K562 (cell line): ENCODE data around the gene SUMO3. TPM values are rescaled to one million over a fixed set of nuclear protein-coding genes. Genes with fewer than 3 reads are reported as not detected.

ENCODE experiments used
- ATAC-seq: fragments of 200-7000 bp; cut with Tn5 transposase; 3 replicates; pipeline ENCODE4 v1.9.1; 2020; ENCODE audit warnings: moderate library complexity
- BruUV-seq: library from RNA; stranded (reverse); fragments of 400-500 nt; replicated peaks from 2 replicates; lab custom pipeline; 2021; lab: Mats Ljungman, UMichigan
- CTCF ChIA-PET: fragments of 300-600 bp; formaldehyde crosslinking; extraction: SDS; loops from one replicate; lab custom pipeline; 2021; ENCODE audit warnings: low intra/inter-chr PET ratio; lab: Yijun Ruan, JAX
- POLR2A ChIA-PET: fragments of 300-600, 350-650 bp; sonication (Branson Sonifier 250); formaldehyde crosslinking; extraction: SDS; loops from one replicate; lab custom pipeline; 2021; ENCODE audit warnings: antibody characterized with exemption, inconsistent platforms; lab: Yijun Ruan, JAX
- DNase-seq, 4 experiments: peaks; one replicate each; pipeline versions ENCODE4 v3.0.0 to v3.0.0-alpha.2; 2011 to 2018; ENCODE audit warnings: low spot score in 3 of 4, mixed read lengths in 3 of 4; ENCODE audit errors: extremely low read depth in 1 of 4
- FAIRE-seq: peaks from 2 replicates; lab custom pipeline; 2011; peaks lifted over from hg19 to GRCh38; lab: Jason Lieb, UNC
- H2AFZ ChIP-seq: 2 replicates; pipeline ENCODE4 v1.6.0; 2011; ENCODE audit warnings: low read depth, low read length, control low read depth, inconsistent platforms
- H3K27ac ChIP-seq: fragments of 200-600 bp; 3 replicates; pipeline ENCODE4 v1.8.0; 2011; ENCODE audit warnings: low read depth, mild to moderate bottlenecking, control low read depth, inconsistent platforms, low read length, moderate library complexity, mixed read lengths; ENCODE audit errors: extremely low read depth
- H3K27me3 ChIP-seq, 2 experiments: fragments of 300-600 bp in 1 of 2; 2 replicates in 1 of 2; 3 replicates in 1 of 2; pipeline versions ENCODE4 v1.6.0 to v1.8.0; 2011; ENCODE audit warnings: inconsistent platforms in 2 of 2, low read length in 2 of 2, mild to moderate bottlenecking in 1 of 2, mixed read lengths in 1 of 2, moderate library complexity in 1 of 2; ENCODE audit not compliant: control insufficient read depth in 2 of 2, insufficient read depth in 2 of 2
- H3K36me3 ChIP-seq: fragments of 300-600 bp; 3 replicates; pipeline ENCODE4 v1.8.0; 2011; ENCODE audit warnings: mild to moderate bottlenecking, low read length, inconsistent platforms; ENCODE audit not compliant: control insufficient read depth, insufficient read depth
- H3K4me1 ChIP-seq, 2 experiments: fragments of 200-600 bp in 1 of 2; replicated peaks in 1 of 2; 2 replicates in 1 of 2; 3 replicates in 1 of 2; pipeline versions ENCODE4 v1.5.1 to v1.8.0; 2011; ENCODE audit warnings: inconsistent platforms in 2 of 2, low read length in 2 of 2, mild to moderate bottlenecking in 1 of 2, mixed read lengths in 1 of 2, moderate library complexity in 1 of 2; ENCODE audit not compliant: control insufficient read depth in 2 of 2, insufficient read depth in 2 of 2
- H3K4me2 ChIP-seq: 2 replicates; pipeline ENCODE4 v1.6.1; 2011; ENCODE audit warnings: low read length, control low read depth, inconsistent platforms, mixed read lengths; ENCODE audit not compliant: insufficient read depth
- H3K4me3 ChIP-seq: fragments of 200-600 bp; sonication (generic), shearing (Covaris generic); 2 replicates; pipeline ENCODE4 v1.5.1; 2016; ENCODE audit warnings: control low read depth, inconsistent platforms
- H3K79me2 ChIP-seq: fragments of 200-600 bp; 3 replicates; pipeline ENCODE4 v1.8.0; 2011; ENCODE audit warnings: low read length, inconsistent platforms; ENCODE audit not compliant: control insufficient read depth, insufficient read depth
- H3K9ac ChIP-seq, 2 experiments: 2 replicates each; pipeline versions ENCODE4 v1.6.0 to v1.6.1; 2011; ENCODE audit warnings: low read depth in 2 of 2, low read length in 2 of 2, control low read depth in 1 of 2, inconsistent platforms in 1 of 2, mild to moderate bottlenecking in 1 of 2, mixed read lengths in 1 of 2; ENCODE audit not compliant: insufficient read depth in 1 of 2
- H3K9me1 ChIP-seq: one replicate; pipeline ENCODE4 v1.6.0; 2011; ENCODE audit warnings: inconsistent platforms, mild to moderate bottlenecking, low read length, moderate library complexity; ENCODE audit not compliant: control insufficient read depth, insufficient read depth
- H3K9me3 ChIP-seq: replicated peaks from 2 replicates; pipeline ENCODE4 v1.5.1; 2011; ENCODE audit warnings: low read depth, low read length, inconsistent platforms; ENCODE audit not compliant: control insufficient read depth, insufficient read depth
- H4K20me1 ChIP-seq: replicated peaks from 2 replicates; pipeline ENCODE4 v1.6.1; 2011; ENCODE audit warnings: low read length, inconsistent platforms, mixed read lengths; ENCODE audit not compliant: control insufficient read depth, insufficient read depth
- CBX5 ChIP-seq: IDR thresholded peaks from 2 replicates; pipeline ENCODE4 v1.6.1; 2014; ENCODE audit warnings: low read depth, borderline replicate concordance
- CREBBP ChIP-seq: IDR thresholded peaks from one replicate; pipeline ENCODE4 v1.6.1; 2012; ENCODE audit warnings: low read depth, mild to moderate bottlenecking, control low read depth, inconsistent platforms, low read length
- E2F5 ChIP-seq: sonication (generic); formaldehyde crosslinking; IDR thresholded peaks from 2 replicates; pipeline ENCODE4 v1.8.0; 2022; ENCODE audit warnings: mild to moderate bottlenecking, missing genetic modification reagents
- MAFG ChIP-seq: fragments of 450-650 bp; conservative IDR thresholded peaks from 2 replicates; pipeline ENCODE4 v1.6.1; 2016; ENCODE audit warnings: missing genetic modification characterization, missing compliant biosample characterization
- THRB ChIP-seq: fragments of 450-650 bp; formaldehyde crosslinking; conservative IDR thresholded peaks from 2 replicates; pipeline ENCODE4 v1.4.0; 2022; ENCODE audit warnings: mild to moderate bottlenecking, missing genetic modification characterization
- ZBED1 ChIP-seq: IDR thresholded peaks from 2 replicates; pipeline ENCODE4 v1.6.1; 2014
- WGBS: fragments of 100-300 bp; shearing (Covaris generic); methylation state at CpG from one replicate; pipeline ENCODE4 v1.1.6; 2016; ENCODE audit warnings: low coverage, mixed read lengths; ENCODE audit not compliant: insufficient coverage; ENCODE audit errors: missing lambda C conversion rate; 5-methylcytosine and 5-hydroxymethylcytosine counted together
- in situ Hi-C: fragments of 300-500 bp; cut with MboI; formaldehyde crosslinking; loops from 4 replicates; pipeline ENCODE4 v1.15.0; 2018; ENCODE audit warnings: inconsistent platforms, mixed read lengths
- intact Hi-C: fragments of 100-400 bp; cut with micrococcal nuclease; formaldehyde crosslinking; loops from 2 replicates; pipeline ENCODE4 v1.14.2; 2022
- polyA plus RNA-seq, 8 experiments: library from polyadenylated mRNA; depleted of rRNA in 4 of 8; stranded (reverse) in 5 of 8; unstranded in 3 of 8; fragments of >200 nt; fragmentation: Nextera tagmentation in 2 of 8; fragmentation: Illumina TruSeq in 1 of 8; extraction: Ambion mirVana in 2 of 8; extraction: Trizol in 1 of 8; gene quantifications; 2 replicates each; pipeline versions ENCODE4 v1.2.1 to v1.2.3, GENCODE V29; 2011 to 2014; ENCODE audit warnings: inconsistent platforms in 1 of 8, missing spikeins in 1 of 8
- total RNA-seq, 7 experiments: library from RNA; depleted of rRNA in 6 of 7; stranded (reverse); fragments of >200 nt in 6 of 7; fragmentation: Illumina TruSeq in 2 of 7; extraction: Trizol in 2 of 7; gene quantifications; 2 replicates each; pipeline versions ENCODE4 v1.2.1 to v1.2.3, GENCODE V29; 2011 to 2021; ENCODE audit warnings: low replicate concordance in 1 of 7
- TF ChIP-seq, protein P1 (sequence below), 2 experiments: fragments of 450-650 bp; IDR thresholded peaks; 2 replicates each; pipeline ENCODE4 v1.6.1; 2016; ENCODE audit warnings: mild to moderate bottlenecking in 2 of 2, borderline replicate concordance in 1 of 2, low read depth in 1 of 2, moderate library complexity in 1 of 2
- TF ChIP-seq, protein P2 (sequence below), 2 experiments: fragments of 200-800 bp in 1 of 2; sonication (Bioruptor generic) in 1 of 2; sonication (generic) in 1 of 2; formaldehyde crosslinking in 1 of 2; IDR thresholded peaks in 1 of 2; conservative IDR thresholded peaks in 1 of 2; 2 replicates each; pipeline versions ENCODE4 v1.5.0 to v1.6.1; 2016 to 2020; ENCODE audit warnings: missing compliant biosample characterization in 1 of 2, missing genetic modification characterization in 1 of 2, missing genetic modification reagents in 1 of 2

The SUMO3 gene
- total and polyA plus RNA-seq, 9 of the 15 experiments (the other 6 are each of a cell fraction or from before 2014, with no cell fraction given): 13.9 to 143 (median 113) TPM

GRCh38 chr21:44836349-44836665 lies 18.4 kb upstream of the SUMO3 start:
- ChIA-PET POLR2A (no interaction called here), CTCF (no interaction called here)
- 6% methylated on average over 3 of the region's 3 CpGs for WGBS
- TF ChIP-seq CREBBP: no peak
- TF ChIP-seq THRB (CRISPR knock-in tag): 0 out of 2 replicates have a peak, but pooled peaks have one; percentile 32
- TF ChIP-seq, protein P1, sequence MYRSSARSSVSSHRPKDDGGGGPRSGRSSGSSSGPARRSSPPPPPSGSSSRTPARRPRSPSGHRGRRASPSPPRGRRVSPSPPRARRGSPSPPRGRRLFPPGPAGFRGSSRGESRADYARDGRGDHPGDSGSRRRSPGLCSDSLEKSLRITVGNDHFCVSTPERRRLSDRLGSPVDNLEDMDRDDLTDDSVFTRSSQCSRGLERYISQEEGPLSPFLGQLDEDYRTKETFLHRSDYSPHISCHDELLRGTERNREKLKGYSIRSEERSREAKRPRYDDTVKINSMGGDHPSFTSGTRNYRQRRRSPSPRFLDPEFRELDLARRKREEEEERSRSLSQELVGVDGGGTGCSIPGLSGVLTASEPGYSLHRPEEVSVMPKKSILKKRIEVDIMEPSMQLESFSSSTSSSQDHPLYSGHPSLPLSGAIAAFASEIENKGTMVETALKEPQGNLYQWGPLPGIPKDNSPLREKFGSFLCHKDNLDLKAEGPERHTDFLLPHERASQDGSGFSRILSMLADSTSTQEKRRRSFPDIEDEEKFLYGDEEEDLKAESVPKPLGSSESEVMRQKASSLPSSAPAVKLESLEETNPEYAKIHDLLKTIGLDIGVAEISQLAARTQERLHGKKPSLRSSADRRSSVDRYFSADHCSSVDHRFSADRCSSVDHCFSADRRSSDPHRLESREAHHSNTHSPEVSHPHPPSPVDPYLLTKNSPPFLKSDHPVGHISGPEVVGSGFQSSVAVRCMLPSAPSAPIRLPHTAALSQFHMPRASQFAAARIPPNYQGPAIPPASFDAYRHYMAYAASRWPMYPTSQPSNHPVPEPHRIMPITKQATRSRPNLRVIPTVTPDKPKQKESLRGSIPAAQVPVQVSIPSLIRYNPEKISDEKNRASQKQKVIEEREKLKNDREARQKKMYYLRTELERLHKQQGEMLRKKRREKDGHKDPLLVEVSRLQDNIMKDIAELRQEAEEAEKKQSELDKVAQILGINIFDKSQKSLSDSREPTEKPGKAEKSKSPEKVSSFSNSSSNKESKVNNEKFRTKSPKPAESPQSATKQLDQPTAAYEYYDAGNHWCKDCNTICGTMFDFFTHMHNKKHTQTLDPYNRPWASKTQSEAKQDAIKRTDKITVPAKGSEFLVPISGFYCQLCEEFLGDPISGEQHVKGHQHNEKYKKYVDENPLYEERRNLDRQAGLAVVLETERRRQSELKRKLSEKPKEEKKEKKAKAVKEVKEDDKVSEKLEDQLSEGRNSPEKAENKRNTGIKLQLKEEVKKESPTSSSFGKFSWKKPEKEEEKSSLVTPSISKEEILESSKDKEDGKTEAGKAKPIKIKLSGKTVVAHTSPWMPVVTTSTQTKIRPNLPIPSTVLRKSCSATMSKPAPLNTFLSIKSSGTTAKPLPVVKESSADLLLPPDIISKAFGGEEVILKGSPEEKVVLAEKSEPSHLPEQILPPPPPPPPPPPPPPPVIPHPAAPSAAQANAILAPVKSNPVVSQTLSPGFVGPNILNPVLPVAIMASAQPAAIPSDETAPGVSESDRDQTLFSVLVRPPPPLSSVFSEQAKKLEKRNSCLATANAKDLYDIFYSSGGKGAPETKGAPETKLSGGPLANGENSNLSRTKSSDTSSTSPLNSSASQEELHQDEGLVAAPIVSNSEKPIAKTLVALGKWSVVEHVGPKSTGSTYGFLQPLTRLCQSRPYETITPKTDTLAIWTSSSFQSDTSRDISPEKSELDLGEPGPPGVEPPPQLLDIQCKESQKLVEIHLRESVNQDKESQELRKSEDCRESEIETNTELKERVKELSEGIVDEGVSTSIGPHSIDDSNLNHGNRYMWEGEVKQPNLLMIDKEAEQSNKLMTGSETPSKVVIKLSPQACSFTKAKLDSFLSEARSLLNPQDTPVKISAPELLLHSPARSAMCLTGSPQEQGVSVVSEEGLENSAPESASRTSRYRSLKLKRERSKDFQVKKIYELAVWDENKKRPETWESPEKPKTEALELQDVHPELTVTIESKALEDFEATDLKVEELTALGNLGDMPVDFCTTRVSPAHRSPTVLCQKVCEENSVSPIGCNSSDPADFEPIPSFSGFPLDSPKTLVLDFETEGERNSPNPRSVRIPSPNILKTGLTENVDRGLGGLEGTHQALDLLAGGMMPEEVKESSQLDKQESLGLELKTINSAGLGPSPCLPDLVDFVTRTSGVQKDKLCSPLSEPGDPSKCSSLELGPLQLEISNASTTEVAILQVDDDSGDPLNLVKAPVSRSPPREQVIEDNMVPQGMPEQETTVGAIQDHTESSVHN (IDR thresholded peaks at IDR 0.05; ENCODE audit: borderline replicate concordance in 1 of 2, low read depth in 1 of 2): no peak
- no peak for TF ChIP-seq CBX5
- no peak for TF ChIP-seq ZBED1
- no peak for TF ChIP-seq E2F5
- no peak for TF ChIP-seq MAFG (tag)
- TF ChIP-seq, protein P2, sequence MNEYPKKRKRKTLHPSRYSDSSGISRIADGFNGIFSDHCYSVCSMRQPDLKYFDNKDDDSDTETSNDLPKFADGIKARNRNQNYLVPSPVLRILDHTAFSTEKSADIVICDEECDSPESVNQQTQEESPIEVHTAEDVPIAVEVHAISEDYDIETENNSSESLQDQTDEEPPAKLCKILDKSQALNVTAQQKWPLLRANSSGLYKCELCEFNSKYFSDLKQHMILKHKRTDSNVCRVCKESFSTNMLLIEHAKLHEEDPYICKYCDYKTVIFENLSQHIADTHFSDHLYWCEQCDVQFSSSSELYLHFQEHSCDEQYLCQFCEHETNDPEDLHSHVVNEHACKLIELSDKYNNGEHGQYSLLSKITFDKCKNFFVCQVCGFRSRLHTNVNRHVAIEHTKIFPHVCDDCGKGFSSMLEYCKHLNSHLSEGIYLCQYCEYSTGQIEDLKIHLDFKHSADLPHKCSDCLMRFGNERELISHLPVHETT (CRISPR knock-in tag; conservative IDR thresholded peaks at IDR 0.05 in 1 of 2, IDR thresholded peaks at IDR 0.05 in 1 of 2): no peak
- H3K27me3 ChIP-seq: peaks cover 7 to 17% of the 10 kb centered on the region in 2 experiments; a peak in 4 of 5 replicates
- no peaks in the 10 kb centered on the region for H3K36me3 ChIP-seq
- no TSS peak for BruUV-seq
- DNase-seq: no peak
- H3K4me1 ChIP-seq: peaks cover 23 to 48% of the 10 kb centered on the region in 2 experiments
- peak overlapping the region in 1 of 2 experiments; percentile 62; a peak in 1 of 4 replicates for H3K9ac ChIP-seq
- H4K20me1 ChIP-seq: peaks cover 5% of the 10 kb centered on the region; the same call in 1 of the 2 replicates
- intact Hi-C loops: loop anchor here (10.0 kb wide), 1 partner anchor 792 kb away; no protein-coding TSS in a partner anchor
- H3K4me3 ChIP-seq: no peak overlapping the region
- in situ Hi-C loops: no loop called here
- H3K9me3 ChIP-seq: no peaks in the 10 kb centered on the region
- H2AFZ ChIP-seq: peak overlapping the region; percentile 64
- H3K79me2 ChIP-seq: no peaks in the 10 kb centered on the region
- no peak for FAIRE-seq
- no peak overlapping the region; the same call in 2 of the 3 replicates for H3K27ac ChIP-seq
- H3K4me2 ChIP-seq: peak overlapping the region; percentile 43; the same call in 1 of the 2 replicates
- no peak for ATAC-seq
- H3K9me1 ChIP-seq: no peaks in the 10 kb centered on the region
